GM21619 (cell line): Measurements from ENCODE around the gene SIGLEC9.

Source experiments
- ATAC-seq: cut with Tn5 transposase; IDR thresholded peaks from one replicate; pipeline ENCODE4 v1.9.1; 2021; ENCODE audit not compliant: unreplicated experiment

Gene SIGLEC9

DNA sequence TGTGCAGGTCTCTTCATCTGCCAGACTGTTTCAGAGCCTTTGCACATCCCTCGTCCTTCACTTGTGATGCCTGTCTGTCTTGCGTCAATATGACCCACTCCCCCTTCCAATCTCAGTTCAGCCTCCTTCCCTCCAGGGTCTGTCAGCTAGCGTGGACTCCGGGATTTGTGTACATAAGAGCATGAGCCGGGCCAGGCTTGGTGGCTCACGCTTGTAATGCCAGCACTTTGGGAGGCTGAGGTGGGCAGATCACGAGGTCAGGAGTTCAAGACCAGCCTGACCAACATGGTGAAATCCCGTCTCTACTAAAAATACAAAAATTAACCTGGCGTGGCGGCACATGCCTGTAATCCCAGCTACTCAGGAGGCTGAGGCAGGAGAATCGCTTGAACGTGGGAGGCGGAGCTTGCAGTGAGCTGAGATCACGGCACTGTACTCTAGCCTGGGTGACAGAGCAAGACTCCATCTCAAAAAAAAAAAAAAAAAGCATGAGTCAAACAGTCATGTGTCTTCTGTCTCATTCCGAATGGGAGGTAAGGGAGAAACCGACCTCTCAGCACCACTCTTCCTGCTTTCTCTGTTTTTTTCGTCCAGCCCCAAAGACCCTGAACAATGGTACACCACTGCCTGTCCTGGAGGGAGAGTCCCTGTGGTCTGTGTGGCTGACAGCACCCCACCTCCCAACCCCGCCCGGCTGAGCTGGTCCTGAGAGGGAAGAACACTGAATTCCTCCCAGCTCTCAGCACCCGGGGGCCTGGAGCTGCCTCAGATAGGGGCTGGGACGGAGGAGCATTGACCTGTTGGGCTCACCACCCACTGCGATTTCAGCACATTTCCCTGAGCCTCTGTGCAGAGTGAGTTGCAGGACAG is 2.4 kb upstream of the SIGLEC9 start:
- ATAC-seq, result no peak

DNA sequence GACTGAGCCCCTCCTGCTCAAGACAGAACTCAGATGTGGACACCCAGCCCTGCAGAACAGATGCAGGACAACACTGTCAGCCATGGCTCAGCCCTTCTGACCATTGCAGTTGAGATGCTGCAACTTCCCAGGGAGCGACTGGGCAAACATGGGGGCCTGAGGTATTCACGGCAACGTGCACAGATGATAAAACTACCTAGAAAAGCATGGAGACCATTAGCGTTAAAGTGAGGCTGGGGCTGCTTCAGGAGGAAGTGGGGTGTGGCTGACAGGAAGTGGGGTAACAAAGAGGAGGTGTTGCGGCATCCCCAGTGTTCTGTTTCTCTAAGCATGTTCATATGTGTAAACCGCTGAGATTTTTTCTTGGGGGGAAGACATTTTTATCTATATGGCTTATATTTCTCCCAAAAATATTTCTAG is 1.3 kb upstream of the SIGLEC9 start:
- ATAC-seq, result no peak

DNA sequence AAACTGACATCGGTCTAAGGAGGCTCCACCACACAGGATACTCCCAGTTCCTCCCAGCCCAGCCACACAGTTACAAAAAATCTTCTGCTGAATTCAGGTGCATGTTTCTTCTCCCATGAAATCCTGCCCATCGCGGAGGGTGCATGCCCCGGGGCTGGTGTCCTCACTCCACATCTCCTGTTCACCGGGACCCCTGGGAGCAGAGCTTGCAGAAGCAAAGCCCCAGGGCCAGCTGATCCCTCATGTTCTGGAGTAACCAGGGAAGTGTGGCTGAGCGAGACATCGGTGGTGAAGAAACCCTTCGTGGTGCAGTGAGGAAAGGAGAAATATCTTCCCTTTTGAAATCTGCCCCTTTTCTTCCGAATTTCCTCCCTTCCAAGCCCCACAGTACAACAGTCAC is 904 bp upstream of the SIGLEC9 start:
- ATAC-seq, result no peak

DNA sequence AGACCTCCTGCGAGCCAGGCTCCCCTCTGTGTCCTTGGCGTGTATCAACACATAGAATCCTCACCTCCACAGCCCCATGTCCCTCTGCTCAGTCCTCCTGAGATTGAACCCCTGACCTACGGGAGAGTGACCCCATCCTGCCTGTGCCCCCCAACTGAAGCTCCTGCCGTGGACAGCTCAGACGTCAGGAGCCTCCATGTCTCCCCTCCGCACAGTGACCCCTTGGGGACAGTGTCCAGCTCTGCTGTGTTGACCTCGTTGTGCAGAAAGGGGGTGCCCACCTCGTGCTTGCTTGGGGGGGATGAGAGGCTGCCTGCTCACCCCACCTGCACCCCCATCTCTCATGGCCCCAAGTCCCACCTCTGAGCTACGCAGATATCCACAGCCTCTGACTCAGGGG is 490 bp upstream of the SIGLEC9 start:
- ATAC-seq, result no peak

DNA sequence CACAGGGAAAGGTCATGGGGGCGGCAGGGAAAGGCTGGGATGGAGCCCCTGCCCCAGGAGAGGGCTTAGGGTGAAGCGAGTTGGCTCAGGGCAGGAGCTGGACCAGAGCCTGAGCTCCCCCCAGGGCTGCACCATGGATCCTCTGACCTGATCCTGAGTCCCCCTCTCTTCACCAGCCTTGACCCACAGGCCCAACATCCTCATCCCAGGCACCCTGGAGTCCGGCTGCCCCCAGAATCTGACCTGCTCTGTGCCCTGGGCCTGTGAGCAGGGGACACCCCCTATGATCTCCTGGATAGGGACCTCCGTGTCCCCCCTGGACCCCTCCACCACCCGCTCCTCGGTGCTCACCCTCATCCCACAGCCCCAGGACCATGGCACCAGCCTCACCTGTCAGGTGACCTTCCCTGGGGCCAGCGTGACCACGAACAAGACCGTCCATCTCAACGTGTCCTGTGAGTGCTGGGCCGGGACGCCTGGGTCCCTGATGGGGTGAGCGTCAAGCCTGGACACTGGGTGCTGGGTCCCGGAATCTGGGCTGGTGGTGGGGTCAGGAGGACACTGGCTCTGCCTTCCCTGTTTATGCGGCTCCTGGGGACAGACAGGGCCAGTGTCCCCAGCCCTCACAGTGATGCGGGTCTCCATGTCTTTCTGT is 842 bp downstream of the SIGLEC9 start:
- no peak for ATAC-seq

DNA sequence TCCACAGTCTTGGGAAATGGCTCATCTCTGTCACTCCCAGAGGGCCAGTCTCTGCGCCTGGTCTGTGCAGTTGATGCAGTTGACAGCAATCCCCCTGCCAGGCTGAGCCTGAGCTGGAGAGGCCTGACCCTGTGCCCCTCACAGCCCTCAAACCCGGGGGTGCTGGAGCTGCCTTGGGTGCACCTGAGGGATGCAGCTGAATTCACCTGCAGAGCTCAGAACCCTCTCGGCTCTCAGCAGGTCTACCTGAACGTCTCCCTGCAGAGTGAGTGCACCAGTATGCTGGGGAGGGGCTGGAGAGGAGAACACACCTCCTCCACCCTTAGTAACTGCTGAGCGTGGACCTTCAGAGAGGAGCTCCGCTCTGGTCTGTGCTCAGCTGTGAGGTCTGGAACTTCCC is 2.3 kb downstream of the SIGLEC9 start:
- no peak for ATAC-seq

DNA sequence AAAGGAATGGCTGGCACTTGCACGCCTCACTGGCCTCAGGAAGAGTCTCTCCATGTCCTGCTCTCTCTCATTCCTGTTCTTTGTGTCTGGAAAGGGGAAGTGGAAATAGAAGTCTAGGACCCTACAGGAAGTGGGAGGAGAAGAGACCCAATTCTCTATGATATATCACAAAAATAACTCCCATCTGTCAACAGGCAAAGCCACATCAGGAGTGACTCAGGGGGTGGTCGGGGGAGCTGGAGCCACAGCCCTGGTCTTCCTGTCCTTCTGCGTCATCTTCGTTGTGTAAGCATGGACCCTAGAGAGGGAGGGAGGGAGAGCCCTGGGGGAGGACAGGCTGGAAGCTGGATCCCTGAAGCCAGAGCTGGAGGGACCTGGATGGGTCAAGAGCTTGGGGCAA is 3.0 kb downstream of the SIGLEC9 start:
- no peak for ATAC-seq

DNA sequence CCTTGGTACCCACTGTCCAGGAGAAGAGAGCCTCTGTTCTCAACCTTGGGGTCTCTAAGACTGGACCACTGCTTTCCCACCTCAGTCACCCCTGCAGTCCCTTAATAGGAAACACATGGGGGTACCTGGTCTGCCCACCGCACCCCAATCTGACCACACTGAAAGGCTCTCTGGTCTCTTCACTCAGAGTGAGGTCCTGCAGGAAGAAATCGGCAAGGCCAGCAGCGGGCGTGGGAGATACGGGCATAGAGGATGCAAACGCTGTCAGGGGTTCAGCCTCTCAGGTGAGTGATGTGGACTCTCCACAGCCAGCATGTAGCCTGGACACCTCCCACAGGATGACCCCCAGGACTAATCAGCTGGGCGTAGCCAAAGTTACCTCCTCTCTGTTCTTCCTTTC is 3.5 kb downstream of the SIGLEC9 start:
- no peak for ATAC-seq

DNA sequence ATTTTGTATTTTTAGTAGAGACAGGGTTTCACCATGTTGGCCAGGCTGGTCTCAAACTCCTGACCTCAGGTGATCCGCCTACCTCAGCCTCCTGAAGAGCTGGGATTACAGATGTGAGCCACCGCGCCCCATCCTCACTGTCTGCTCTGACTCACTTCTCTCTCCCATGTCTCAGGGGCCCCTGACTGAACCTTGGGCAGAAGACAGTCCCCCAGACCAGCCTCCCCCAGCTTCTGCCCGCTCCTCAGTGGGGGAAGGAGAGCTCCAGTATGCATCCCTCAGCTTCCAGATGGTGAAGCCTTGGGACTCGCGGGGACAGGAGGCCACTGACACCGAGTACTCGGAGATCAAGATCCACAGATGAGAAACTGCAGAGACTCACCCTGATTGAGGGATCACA is 5.0 kb downstream of the SIGLEC9 start:
- no peak for ATAC-seq

DNA sequence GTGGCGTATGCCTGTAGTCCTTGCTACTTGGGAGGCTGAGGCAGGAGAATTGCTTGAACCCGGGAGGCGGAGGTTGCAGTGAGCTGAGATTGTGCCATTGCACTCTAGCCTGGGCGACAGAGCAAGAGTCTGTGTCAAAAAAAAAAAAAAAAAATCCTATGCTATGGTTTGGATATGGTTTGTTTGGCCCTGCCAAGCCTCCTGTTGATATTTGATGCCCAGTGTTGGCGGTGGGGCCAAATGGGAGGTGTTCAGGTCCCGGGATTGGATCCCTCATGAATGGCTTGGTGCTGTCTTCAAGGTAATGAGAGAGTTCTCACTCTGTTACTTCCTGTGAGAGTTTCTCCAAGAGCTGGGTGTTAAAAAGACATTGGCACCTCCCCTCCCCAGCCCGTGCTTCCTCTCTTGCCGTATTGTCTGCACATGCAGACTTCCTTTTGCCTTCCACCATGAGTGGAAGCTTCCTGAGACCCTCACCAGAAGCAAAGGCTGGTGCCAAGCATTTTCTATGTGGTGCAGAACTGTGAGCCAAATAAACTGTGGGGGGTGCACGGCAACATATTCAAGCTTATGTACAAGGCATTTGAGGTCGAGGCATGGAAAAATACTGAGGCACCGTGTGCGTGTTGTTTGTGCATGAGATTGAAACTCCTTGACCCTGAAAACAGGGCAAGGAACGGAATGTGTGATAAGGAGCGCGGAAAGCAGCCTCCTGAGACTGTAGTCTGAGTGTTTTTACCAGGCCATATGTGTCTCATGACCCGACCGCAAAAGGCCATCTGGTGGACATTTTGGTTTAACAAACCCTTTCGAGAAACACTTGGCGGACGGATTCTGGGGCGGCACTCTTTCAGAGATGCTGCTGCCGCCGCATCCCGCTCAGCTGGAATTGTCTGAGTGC is 7.3 kb downstream of the SIGLEC9 start:
- ATAC-seq, result no peak

DNA sequence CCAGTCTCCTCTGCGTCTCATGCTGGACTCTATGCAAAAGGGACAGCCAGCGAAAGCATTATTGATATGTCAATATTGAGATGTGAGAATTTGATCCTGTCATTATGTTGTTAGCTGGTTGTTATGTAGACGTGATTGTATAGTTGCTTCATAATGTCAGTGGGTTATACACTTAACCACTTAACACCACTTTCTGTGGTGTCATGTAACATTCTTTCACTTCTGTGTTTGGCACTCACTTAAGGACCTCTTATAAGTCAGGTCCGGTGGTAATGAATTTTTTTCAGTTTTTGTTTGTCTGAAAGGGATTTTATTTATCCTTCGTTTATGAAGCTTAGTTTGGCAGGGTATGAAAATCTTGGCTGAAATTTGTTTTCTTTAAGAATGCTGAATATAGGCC is 10.3 kb downstream of the SIGLEC9 start:
- no peak for ATAC-seq

DNA sequence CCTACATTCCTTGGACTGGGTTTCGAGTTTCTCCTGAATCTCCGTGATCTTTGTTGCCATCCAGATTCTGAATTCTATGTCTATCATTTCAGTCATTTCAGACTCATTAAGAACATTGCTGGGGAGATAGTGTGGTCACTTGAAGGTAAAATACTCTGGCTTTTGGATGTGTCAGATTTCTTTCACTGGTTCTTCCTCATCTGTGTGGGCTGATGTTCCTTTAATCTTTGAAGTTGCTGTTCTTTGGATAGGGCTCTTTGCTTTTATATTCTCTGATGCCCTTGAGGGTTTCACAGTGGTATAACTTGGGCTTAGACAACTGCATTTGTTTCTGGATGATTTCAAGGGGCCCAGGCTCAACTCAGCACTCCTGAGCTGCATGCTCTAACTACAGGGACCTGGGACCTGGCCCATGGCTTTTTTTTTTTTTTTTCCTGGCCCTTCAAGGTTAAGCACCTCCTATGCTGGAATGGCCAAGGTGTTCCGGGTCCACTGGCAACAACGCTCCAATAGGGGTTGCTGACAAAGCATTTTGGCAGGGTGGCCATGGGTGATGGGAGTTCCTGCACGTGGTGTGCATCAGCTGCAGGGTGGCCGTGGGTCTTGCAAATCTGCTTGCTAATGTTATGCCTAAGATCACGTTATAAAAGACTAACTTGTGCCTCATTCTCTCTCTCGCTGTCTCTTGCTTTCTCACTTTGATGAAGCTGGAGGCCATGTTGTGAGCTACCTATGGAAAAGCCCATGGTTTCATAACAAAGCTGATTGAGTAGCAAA is 11.5 kb downstream of the SIGLEC9 start:
- ATAC-seq, result no peak

DNA sequence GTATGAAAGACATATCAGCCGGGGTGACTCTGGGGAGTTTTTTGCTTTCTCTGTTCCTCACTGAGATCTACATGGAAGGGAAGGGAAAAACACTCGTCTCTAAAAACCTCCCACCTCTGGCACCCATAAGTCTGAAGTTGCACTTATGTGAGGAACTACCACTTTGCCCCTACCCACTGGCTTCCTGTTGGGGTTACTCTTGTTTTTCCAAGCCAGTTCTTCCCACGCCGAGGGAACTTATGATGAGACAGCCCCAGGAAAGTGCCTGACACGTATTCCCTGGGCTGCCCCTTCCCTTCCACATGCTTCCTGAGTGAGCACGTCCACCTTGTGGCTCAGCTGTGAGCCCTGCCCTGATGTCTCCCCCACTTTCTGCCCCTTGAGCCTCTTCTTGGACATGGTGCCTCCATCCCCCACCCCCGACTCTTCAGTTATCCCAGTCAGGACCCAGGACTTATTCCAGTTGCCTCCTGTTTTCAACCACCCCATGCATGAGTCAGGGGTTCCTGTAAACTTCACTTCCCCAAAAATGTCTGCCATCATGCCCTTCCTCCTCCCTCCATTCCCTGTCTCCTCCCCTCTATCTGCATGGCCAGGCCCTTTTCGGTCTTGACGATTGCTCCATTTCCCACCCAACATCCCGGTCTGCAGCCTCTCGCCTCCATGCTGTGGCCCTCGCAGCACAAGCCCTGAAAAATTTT is 12.3 kb downstream of the SIGLEC9 start:
- ATAC-seq, result no peak

DNA sequence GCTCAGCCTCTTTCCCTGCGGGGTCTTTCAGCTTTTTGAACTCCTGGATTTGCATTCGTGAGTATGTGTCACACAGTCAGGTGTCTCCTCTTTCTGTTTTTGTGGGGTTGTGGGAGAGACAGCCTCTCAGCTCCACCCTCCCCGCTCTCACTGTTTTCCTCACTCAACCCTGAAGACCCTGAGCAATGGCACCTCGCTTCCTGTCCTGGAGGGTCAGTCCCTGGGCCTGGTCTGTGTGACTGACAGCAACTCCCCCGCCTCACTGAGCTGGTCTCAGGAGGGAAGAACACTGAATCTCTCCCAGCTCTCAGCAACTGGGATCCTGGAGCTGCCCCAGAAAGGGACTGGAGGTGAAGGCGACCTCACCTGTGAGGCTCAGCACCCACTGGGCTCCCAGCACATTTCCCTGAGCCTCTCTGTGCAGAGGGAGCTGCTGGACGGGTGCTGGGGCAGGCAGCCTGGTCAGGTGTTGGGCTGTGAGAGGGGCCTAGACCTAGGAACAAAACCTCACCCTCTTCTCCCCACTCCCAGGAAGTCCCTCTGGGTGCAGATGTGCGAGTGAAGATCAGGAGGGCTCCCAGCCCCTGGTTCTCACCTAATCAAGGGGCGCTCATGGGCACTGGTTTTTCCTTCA is 13.2 kb downstream of the SIGLEC9 start:
- no peak for ATAC-seq

DNA sequence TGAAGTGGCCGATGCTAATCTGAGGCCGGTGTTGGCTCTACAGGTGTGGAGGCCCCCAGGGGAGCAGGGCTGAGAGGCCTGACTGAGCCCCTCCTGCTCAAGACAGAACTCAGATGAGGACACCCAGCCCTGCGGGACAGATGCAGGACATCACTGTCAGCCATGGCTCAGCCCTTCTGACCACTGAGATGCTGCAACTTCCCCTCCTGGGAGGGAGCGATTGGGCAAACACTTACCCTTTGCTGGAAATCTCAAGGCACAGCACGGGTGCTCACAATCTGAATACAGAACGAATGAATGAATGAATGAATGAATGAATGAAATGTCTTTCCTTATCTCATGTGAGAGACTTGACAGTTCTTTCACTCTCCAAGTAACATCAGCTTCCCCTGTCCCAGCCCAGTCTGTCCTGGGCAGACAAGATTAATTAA is 13.9 kb downstream of the SIGLEC9 start:
- no peak for ATAC-seq

DNA sequence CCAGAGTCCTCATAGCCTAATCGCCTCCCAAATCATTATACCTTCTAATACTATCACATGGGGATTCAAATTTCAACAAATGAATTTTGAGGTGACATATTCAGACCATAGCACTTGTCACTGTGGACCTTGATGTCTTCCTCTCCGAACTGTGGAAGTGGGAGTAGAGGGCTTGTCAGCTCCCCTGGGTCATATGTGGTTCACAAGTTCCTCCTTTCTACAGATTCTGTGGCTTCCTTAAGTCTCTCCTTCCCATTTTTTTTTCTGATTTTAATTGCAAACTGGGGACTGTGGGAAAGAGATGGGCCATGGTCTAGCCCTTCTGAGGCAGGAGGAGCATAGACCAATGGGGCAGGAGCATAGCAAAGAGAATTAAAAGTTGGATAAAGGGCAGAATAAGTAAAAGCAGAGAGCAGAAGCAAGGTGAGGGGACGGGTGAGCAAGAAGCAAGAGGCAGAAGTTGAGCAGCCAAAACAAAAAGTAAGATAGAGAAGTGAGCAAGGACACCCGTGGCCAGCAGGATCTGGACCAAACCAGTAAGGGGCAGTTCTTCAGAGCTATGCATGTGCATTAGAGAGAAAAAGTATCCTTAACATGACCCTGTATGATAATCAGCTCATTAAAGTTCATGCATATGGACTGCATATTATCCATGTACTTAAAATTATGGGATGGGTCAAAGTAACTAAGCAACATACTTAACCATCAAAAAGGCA is 14.8 kb downstream of the SIGLEC9 start:
- no peak for ATAC-seq

DNA sequence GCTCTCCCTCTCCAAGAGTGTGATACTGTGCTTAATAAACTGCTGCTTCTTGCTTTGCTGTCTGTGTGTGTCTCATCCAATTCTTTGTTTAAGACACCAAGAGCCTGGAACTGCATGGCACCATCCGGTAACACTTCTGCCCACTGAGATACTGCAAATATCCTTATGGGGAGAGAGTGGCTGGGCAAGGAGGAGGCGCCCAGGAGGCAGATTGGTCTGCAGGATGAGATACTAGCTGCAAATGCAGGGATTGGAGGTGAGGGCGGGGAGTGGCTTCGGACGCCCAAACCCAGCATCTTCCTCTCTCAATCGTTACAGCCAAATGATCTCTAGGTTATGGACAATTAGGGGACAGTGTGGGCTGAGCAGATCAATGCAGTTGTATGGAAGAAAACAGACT is 15.7 kb downstream of the SIGLEC9 start:
- no peak for ATAC-seq

DNA sequence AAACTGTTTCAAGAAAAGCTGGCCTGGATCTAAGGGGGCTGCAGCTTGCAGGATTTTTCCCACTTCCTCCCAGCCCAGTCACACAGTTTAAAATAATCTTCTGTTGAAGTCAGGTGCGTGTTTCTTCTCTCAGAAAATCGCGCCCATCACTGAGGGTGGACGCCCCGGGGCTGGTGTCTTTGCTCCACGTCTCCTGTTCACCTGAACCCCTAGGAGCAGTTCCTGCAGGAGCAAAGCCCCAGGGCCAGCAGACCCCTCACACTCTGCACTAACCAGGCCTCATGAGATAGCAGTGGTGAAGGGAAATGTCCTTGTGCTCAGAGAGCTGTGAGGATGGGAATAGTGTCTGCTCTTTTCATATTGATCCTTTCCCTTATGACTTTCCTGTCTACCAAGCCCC is 16.5 kb downstream of the SIGLEC9 start:
- no peak for ATAC-seq

DNA sequence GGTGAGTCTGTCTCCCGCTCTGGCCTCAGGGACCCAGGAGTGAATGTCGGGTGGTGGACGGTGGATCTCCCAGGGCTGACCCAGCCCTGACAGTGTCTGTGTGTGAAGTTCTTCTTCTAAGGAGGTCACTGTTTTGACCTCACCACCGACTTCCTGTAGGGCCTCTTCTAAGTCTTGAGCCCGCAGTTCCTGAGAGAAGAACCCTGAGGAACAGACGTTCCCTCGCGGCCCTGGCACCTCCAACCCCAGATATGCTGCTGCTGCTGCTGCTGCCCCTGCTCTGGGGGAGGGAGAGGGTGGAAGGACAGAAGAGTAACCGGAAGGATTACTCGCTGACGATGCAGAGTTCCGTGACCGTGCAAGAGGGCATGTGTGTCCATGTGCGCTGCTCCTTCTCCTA is 17.4 kb downstream of the SIGLEC9 start, which contains the start of gene SIGLEC7:
TSS of gene SIGLEC7 (plus strand) at position 183 of the 400 bp plus-strand sequence. CDS start at position 252, 69 bp downstream.
- ATAC-seq, result no peak
